NCI-H82 treated with DMSO at 0.1 percent for 48 hours (cell line): ENCODE measurements around the gene SNX2.

Experiments
- DNase-seq: peaks from one replicate; lab custom pipeline; 2025; ENCODE audit not compliant: unreplicated experiment; lab: John Stamatoyannopoulos, UW

Gene SNX2

GRCh38 chr5:122772446-122772845 lies 2.4 kb upstream of the SNX2 start:
- no peak for DNase-seq

- no peak for DNase-seq
These were observed 1.3 kb upstream of the SNX2 start for GRCh38 chr5:122773619-122774018.

GRCh38 chr5:122774519-122774860 lies 390 bp upstream of the SNX2 start:
- no peak for DNase-seq

- DNase-seq = no peak
These were observed 966 bp downstream of the SNX2 start for GRCh38 chr5:122775550-122776542.

- DNase-seq = no peak
These were observed 3.3 kb downstream of the SNX2 start for GRCh38 chr5:122778157-122778556.

GRCh38 chr5:122779451-122779850 lies 4.6 kb downstream of the SNX2 start:
- DNase-seq = no peak

GRCh38 chr5:122780296-122780695 lies 5.4 kb downstream of the SNX2 start:
- no peak for DNase-seq

GRCh38 chr5:122781465-122781864 lies 6.6 kb downstream of the SNX2 start:
- no peak for DNase-seq

GRCh38 chr5:122785294-122785693 lies 10.4 kb downstream of the SNX2 start:
- no peak for DNase-seq

- no peak for DNase-seq
These were observed 13.5 kb downstream of the SNX2 start for GRCh38 chr5:122788371-122788770.

GRCh38 chr5:122788996-122789395 lies 14.1 kb downstream of the SNX2 start:
- DNase-seq = no peak

- no peak for DNase-seq
These were observed 14.7 kb downstream of the SNX2 start for GRCh38 chr5:122789461-122790171.

GRCh38 chr5:122790354-122791103 lies 15.6 kb downstream of the SNX2 start:
- no peak for DNase-seq

- DNase-seq = no peak
These were observed 30.6 kb downstream of the SNX2 start for GRCh38 chr5:122805481-122805880.

GRCh38 chr5:122810405-122810804 lies 35.5 kb downstream of the SNX2 start:
- no peak for DNase-seq

GRCh38 chr5:122815218-122815767 lies 40.4 kb downstream of the SNX2 start:
- no peak for DNase-seq

- DNase-seq = peak; percentile 8
These were observed 41.9 kb downstream of the SNX2 start for GRCh38 chr5:122816756-122817155.

GRCh38 chr5:122831984-122832383 lies 57.1 kb downstream of the SNX2 start:
- DNase-seq = no peak

GRCh38 chr5:122835681-122836080 lies 60.8 kb downstream of the SNX2 start:
- no peak for DNase-seq

GRCh38 chr5:122836947-122837346 lies 62.1 kb downstream of the SNX2 start:
- DNase-seq = no peak

- DNase-seq = no peak
These were observed 64.9 kb downstream of the SNX2 start for GRCh38 chr5:122839731-122840130.
